WI38 (cell line): Measurements from ENCODE around the gene GABRG3.

Experiments used
- H3K4me3 ChIP-seq: 2 replicates; pipeline ENCODE4 v1.5.1; 2011; ENCODE audit warnings: low read depth, mild to moderate bottlenecking, control low read depth, low read length
- TF ChIP-seq, protein P1 (sequence below): IDR thresholded peaks from 2 replicates; pipeline ENCODE4 v1.5.1; 2012; ENCODE audit warnings: low read depth, mild to moderate bottlenecking, control low read depth, low read length

GABRG3 gene

GRCh38 chr15:27426805-27427204, 455.8 kb downstream of the GABRG3 start:
- H3K4me3 ChIP-seq = no peak overlapping the region
- TF ChIP-seq, protein P1, sequence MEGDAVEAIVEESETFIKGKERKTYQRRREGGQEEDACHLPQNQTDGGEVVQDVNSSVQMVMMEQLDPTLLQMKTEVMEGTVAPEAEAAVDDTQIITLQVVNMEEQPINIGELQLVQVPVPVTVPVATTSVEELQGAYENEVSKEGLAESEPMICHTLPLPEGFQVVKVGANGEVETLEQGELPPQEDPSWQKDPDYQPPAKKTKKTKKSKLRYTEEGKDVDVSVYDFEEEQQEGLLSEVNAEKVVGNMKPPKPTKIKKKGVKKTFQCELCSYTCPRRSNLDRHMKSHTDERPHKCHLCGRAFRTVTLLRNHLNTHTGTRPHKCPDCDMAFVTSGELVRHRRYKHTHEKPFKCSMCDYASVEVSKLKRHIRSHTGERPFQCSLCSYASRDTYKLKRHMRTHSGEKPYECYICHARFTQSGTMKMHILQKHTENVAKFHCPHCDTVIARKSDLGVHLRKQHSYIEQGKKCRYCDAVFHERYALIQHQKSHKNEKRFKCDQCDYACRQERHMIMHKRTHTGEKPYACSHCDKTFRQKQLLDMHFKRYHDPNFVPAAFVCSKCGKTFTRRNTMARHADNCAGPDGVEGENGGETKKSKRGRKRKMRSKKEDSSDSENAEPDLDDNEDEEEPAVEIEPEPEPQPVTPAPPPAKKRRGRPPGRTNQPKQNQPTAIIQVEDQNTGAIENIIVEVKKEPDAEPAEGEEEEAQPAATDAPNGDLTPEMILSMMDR = no peak

DNA sequence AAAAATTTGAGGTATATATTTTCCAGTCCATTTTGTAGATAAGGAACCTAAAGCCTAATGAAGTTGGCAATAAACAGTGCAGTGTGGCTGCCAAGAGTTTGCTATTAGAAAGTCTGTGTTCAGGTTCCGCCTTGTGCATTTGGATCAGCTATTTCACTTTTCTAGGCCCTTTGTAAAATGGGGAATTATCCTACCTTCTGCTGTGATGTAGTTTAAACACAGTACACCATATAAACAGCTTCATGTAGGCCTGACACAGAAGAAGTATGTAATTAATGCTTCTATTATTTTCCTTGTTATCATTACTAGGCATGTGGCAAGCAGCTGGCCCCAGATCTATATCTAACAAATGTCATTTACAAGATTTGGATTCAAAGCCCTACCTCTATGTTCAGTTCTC, 456.3 kb downstream of the GABRG3 start:
- TF ChIP-seq, protein P1 = no peak
- H3K4me3 ChIP-seq = no peak overlapping the region

- TF ChIP-seq, protein P1 = no peak
These were observed 457.2 kb downstream of the GABRG3 start for GRCh38 chr15:27428151-27428550.

GRCh38 chr15:27429577-27429976, 458.6 kb downstream of the GABRG3 start:
- TF ChIP-seq, protein P1 = no peak

More at GRCh38 chr15:27428151-27428550, 457.2 kb downstream of the GABRG3 start:
- H3K4me3 ChIP-seq = no peak overlapping the region

DNA sequence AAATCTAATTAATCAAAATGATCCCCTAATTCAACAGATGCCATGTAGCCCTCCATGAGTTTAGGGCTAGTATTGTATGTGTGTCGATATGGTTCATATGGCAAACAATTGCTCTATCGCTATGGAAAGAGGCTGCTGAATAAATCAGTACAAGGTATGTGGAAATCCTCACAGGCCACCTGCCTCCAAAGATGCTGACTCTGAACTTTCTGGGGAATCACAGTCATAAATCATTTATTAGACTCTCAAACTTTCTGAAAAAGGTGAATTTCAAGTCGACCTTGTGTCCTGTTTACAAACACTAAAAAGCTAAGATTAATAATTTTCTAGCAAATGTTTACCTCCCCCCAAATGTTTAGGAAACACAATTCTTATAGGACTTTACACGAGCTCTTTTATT, 462.6 kb downstream of the GABRG3 start:
- TF ChIP-seq, protein P1 = no peak
- no peak overlapping the region for H3K4me3 ChIP-seq

More at GRCh38 chr15:27429577-27429976, 458.6 kb downstream of the GABRG3 start:
- no peak overlapping the region for H3K4me3 ChIP-seq

GRCh38 chr15:27438403-27439375, 467.7 kb downstream of the GABRG3 start:
- no peak overlapping the region for H3K4me3 ChIP-seq
- TF ChIP-seq, protein P1 = no peak

DNA sequence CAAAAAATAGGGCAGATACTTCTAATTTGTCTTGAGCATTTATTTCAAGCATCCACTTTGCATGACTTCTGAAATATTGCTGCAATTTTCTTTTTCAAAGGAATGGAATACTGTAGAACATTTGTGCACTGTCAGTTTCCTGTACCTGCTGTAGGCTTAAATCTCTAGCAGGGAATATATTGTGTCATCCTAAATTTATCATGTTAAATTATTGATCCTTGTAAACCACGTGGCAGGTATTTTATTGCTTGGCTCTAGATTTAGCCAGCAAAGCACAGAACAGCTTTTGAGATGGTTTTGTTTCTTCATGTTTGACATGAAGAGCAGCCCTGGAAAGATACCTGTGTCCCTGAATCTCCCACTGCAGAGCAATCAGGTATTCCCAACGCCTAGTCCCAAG, 470.1 kb downstream of the GABRG3 start:
- TF ChIP-seq, protein P1 = no peak
- H3K4me3 ChIP-seq = no peak overlapping the region
